Stimulated activated CD8-positive, alpha-beta memory T cell treated with anti-CD3 and anti-CD28 coated beads, Interleukin-7, amount 100 ng/mL, for 24 hours (primary cell): Measurements from ENCODE around the gene RAB22A.
"Not testable (repeated sequence)": the region's sequence is repeated elsewhere in the genome, so short reads cannot be mapped to it uniquely, and the experiment has no call there.

ENCODE experiments used
- DNase-seq: peaks from one replicate; pipeline ENCODE4 v3.0.0-alpha.2; 2020; ENCODE audit warnings: low read depth

Gene RAB22A

DNA sequence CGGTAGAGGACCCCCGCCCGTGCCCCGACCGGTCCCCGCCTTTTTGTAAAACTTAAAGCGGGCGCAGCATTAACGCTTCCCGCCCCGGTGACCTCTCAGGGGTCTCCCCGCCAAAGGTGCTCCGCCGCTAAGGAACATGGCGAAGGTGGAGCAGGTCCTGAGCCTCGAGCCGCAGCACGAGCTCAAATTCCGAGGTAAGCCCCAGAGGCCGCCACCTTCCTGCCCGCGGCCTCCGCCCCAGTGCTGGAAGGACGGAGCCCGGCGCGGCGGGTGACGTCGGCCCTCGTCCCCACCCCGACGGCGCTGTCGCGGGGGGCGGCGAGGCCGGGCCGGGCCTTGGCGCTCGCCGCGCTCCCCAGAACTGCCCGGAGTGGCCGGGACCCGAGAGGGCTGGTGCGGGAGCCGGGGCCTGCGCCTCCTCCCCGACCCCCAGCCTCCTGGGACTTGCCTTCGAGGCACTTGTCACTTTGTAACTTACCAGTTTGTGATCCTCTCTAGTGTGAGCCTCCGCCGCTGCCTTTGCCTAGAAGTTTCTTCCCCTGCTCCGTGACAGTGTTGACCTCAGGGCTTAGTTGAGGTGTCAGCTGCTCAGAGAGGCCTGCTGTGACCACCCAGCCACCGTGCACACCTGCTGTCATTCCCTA lies 79.9 kb downstream of the RAB22A start:
- DNase-seq, result no peak

DNA sequence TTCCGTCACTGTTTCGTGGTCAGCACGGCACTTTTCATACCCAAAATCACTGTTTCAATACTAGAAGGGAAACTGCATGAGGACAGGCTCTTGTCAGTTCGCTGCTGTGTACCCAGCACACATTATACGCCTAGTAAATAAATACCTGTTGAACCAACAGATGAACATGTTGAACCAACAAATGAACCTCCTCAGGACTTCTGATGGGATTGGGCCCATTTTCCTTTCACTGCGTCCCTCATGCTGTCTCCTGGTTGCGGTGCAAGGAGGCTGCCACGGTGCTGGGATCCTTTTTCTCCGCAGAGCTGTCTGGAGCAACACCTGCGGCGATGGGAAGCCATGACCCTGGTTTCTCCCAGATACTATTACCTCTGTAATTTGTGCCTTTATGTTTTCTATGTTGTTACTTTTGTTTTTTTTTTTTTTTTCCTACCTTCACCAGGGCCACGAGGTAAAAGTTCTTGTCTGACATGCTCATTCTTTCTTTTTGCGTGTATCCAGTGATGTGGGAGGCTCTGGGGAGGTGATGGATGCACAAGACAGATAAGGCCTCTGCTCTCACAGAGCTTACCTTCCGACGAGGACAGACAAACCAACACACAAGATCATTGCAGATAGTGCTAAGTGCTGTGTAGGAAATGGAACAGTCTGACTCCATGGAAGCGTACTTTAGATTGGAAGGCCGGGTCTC lies 80.6 kb downstream of the RAB22A start:
- no peak for DNase-seq

DNA sequence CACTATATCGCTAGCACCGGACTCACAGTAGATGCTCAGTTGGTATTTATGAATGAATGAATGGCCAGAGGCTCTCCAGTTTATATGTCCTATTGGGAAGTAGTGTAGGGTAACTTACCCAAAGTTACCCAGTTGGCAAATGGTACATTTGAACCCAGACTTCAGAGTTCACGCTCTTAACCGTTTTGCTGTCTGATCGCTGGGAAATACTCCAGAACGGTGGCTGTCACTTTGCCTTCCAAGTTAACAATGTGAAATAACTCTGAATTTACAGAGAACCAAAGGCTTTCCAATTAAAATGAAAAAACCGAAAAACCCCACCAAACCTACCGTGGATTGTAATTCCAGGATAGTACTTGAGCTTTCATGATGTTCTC lies 81.1 kb downstream of the RAB22A start:
- no peak for DNase-seq

DNA sequence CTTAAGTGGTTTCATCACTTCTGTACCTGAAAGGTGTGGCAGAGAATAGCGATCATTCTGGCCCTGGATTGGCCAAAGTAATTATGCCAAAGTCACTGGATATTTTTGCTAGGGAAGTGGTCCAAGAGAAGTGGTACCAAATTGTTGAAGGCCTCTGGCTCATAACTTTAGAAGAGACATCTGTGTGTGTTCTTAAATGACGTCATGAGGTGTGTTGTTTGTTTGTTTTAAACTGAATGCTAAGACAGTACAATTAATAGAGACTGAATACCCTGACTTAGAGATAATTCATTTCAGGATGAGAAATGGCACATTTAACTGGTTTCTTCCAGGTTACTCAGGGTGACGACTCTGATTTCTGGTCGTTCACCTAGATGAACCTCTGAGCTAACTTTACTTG lies 82.8 kb downstream of the RAB22A start:
- no peak for DNase-seq

DNA sequence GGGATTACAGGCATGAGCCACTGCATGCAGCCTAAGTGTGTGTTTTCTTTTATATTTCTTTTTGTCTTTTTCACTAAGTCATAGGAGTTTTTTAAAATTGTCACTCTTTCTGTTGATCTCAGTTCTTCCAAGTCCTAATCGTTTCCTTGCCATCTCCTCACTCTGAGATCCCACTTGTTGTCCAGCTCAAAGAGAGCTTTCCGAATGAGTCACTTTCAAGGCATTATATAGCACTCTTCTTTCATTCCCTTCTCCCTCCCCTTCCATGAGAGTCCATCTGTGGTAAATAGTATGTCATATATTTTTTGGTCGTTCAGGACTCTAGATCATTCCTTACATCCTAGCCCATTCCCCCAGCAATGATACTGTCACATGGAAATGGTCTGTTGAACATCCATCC lies 83.8 kb downstream of the RAB22A start:
- DNase-seq, result no peak

DNA sequence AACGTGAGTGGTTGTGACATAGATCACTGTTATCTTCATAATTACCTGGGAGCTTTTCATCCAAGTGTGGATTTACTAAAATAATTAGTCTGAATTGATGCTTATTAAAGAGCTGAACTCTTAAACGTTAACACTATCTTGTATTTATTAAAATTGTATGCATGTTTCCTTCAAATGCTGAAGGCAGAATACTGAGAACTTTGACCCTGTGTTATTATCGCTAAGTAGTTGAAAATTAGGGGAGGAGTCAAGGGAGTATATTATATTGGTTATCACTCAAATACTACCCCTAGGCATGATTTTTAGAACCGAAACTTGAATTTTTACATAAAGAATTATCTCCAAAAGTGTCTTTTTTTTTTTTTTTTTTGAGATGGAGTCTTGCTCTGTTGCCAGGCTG lies 85.3 kb downstream of the RAB22A start:
- no peak for DNase-seq

DNA sequence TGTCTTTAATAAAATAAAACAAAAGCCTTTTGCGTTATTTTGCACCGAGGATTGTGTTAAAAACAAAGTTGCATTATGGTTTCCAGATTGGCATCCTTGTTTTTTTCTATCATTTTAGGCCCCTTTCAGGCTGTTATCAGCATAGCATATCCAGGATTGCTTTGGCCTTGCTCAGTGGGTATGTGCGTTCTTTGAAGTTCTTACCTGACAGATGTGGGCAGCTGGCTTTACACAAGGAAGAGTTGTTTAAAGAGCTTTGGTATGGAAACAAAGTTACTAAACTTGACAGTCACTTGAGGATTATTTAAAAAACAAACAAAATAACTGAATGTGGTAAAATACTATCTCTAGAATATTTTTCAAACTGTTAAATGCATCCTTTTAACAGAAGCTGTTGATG lies 86.1 kb downstream of the RAB22A start:
- no peak for DNase-seq

DNA sequence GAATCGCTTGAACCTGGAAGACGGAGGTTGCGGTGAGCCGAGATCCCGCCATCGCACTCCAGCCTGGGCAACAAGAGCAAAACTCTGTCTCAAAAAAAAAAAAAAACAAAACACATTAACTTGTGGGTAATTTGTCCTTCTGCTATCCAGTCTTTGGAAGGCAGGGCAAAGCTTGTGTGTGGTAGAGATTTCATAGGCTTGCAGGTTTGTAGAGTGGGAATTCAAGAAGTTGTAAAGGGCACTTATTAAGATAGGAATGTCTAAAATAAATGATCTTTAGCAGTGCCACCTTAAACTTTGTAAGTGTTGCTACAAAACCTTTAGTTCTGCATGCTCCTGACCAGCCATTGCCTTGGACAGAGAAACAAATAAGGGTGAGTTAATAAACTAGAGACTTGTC lies 87.9 kb downstream of the RAB22A start:
- no peak for DNase-seq

DNA sequence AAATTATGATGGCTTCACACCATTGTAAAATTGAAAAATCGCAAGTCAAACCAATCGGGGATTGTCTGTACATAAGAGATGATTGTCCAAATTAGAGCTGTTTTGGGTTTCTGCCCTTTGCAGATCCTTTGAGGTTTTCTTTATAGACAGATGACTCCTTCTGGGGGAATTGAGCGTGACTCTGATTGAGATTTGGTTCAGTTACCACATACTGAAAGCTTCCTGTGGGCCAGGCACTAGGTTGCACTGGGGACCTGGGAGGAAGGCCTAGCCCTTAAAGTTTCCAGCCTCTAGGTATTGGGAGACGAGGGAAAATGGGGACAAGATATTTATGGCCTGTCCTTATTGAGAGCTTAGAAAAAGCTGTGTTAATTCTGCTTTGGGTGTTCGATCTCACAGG lies 88.7 kb downstream of the RAB22A start:
- DNase-seq, result no peak

DNA sequence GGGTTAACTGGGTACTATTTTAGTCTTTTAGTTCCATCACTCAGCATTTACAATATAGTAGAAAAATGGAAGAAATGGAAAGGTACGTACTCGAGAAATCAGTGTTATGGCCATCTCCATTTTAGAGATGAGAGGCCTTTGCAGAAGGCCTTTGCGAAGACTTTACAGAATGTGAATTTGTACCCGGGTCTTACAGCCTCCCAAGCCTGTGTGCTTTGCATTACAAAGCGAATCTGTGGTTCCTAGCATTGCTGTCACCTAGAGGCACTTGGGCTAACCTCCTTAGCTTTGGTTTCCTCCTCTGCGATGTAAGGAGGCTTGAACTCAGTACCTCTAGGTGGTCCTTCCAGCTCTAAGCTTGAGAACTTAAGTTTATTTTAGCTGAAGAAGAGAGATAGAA lies 90.4 kb downstream of the RAB22A start:
- DNase-seq, result no peak

DNA sequence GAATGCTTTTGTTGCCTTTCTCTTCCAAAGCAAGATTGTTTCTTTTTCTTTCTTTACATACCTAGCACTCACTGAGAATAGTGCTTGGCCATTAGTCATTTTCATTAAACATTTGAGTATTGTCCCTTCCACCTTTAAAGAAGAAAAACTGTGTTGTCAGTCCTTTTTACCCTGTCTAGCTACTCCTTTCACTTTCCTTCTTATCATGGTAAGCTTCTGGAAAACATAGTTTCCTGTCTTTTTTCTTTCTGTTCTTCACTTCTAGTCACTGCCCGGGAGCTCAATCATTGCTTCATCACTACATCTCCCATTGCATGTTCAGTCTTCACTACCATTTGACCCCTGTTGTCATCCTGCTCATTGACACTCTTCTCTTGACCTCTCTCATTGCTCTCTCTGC lies 91.6 kb downstream of the RAB22A start:
- DNase-seq, result no peak

DNA sequence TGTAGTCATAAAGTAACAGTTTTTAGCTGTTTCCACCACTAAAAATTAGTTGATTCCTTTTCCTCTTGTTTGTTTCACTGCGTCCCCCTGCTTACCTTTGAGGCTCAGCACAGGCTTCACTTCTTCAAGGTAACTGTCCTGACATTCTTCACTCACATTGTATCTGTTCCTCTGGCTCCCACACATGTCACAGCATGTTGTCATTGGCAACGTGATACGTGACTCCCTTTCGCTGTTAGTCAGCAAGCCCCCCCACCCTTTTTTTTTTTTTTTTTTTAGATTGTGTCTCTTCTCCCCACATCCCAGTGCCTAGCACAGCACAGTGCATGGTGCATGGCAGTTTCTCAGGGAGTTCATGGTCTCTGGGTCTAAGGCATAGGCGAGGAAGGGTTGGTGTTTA lies 92.8 kb downstream of the RAB22A start:
- DNase-seq, result no peak

DNA sequence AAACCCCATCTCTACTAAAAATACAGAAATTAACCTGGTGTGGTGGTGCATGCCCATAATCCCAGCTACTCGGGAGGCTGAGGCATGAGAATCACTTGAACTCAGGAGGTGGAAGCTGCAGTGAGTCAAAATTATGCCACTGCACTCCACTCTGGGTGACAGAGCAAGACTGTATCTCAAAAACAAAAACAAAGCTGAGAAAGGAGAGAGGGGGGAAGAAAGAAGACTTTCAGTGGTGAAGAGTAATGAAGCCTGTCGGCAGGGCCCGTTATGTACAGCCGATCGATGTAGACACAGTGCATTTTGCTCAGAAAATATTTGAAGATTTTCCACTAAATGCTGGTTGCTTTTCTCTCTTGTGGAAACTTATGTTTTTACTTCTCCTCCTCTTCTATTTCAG lies 93.3 kb downstream of the RAB22A start:
- no peak for DNase-seq

DNA sequence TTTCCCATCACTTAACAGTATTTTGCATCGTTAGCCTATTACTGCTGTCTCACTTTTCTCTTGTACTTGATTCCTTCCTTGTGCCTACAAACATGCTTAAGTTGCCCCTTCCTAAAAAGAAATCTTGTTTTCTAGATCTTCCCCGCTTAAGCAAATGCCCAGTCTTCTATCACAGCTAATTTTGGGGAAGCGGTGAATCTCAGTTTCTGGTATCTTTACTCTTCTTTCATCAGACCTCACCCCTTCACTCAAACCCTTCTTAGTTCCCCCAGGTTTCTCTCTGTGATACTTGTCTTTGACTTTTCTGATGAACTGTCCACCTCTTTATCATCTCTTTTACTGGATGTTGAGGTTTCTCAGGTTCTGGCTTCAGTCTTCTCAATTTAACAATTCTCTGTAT lies 93.8 kb downstream of the RAB22A start:
- no peak for DNase-seq

DNA sequence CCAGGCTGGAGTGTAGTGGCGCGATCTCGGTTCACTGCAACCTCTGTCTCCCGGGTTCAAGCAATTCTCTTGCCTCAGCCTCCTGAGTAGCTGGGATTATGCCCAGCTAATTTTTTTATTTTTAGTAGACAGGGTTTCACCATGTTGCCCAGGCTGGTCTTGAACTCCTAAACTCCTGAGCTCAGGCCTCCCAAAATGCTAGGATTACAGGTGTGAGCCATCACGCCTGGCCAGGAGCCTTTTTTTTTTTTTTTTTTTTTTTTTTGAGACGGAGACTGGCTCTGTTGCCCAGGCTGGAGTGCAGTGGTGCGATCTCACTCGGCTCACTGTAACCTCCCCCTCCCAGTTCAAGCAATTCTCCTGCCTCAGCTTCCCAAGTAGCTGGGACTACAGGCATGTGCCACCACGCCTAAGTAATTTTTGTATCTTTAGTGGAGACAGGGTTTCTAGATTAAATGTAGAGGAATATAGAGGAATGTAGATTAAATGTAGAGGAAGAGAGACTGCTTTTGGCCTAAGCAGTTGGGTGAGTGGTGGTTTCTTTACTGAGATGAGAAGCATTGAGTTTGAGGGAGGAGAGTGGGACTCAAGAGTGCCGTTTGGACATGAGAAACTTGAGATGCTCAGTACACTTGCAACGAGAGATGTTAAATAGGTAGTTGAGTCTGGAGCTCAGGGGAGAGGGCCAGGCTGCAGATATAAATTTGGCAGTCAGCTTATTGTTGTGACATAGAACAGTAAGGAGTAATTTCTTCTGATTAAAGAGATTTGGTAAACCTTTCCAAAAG lies 96.2 kb downstream of the RAB22A start:
- DNase-seq, result no peak

DNA sequence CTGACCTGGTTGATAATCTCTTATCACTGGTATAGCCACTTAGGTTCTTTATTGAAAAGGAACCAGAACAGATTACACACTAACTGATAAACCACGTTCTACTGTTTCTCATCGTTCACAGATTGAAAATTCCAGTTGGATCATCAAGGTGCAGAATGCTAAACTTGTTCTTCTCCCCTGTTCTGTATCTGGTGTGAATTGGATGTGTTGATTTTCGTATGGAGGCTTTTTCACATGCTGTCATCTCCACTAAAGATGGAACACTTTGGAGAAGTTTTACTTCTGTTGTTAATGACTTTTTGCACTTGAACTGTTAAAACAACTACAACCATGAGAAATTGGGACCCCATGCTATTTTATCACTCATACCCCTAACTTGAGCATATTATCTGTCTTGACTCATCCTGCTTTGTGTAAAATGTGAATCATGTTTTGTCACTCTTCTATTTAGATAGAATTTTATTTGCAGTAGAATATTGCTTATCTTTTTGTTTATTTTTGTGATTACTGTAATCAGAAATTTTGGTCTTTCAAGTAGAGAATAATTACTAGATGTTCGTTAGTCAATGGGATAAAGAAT lies 97.0 kb downstream of the RAB22A start:
- DNase-seq, result no peak

DNA sequence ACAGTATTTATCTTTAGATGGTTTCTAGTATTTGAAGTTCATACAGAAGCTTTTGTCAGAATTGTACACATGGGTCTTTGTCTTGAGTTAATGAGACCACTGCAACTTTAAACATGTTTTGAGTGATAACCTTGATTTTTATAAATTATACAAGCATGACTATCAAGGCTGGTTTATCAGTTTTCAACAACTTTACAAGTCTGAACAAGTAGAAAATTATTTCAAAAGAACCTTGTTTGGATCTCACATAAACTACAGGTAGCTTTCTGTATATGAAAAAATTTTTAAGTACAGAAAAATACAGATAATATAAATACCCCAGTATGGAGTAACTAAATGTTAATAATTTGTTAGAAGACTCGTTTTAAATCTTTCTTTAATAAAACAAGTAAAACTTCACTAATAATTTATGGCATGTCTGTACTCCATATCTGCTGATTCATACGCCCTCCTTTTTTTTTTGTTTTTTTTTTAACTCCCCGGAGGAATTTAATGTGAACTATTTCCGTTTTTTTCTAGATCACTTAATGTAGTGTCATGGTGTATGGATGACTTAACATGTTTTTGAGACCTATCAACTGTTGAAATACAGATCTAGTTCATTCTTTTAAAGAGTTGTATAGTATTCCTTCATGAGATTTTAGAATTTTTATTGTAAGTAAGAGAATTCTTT lies 97.8 kb downstream of the RAB22A start:
- DNase-seq, result no peak

DNA sequence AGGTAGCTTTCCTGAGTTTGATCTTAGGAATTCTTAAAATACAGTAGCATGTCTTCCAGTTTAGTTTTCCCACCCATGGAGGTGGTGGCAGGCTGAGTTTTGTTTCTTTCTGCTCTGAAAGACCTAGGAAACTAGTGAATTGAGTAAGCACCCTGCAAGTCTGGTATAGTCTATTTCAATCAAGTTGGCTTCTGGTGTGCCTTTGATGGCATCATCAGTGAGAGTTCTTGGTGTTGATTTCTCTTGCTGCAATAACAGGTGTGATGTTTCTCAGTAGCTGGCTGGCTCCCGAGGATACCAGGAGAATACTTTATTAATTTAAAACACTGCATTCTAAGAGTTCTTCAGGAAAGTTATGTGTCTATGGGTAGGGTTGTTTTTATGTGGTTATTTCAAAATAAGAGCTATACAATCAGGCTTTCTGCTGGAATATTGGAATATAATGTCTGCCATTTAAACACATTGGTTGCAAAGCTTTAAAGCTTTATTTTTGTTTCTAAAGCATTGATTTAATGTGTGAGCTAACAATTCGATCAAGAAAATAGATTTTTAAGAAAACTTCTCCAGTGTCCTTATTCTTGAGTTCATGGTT lies 98.5 kb downstream of the RAB22A start:
- DNase-seq, result no peak

DNA sequence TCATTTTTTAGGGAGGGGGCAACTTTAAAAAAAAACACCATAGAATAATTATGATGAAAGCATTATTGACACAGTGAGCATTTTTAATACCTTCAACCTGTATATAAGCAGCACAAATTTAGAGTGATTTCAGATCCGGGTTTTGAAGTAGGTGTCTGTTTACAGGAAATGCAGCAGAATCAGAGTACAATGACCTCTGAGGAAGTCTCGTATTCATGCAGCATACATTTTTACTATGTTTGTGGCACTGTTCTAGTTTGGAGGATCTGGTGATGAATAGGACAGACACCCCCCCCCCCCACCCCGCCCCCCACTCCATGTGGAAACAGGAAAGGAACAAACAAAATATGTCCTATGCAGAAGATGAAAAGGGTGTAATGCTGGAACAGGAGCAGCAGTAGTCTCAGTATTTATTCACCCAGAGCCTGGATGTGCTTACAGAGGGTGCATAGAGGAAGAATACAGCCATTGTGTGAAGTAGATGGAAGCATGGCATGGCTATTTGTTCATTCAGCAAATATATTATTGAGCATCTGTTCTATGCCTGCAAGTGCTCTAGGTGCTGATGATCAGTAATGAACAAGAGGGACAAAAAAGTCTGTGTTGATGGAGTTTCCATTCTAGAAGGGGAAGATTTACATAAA lies 99.2 kb downstream of the RAB22A start:
- no peak for DNase-seq

DNA sequence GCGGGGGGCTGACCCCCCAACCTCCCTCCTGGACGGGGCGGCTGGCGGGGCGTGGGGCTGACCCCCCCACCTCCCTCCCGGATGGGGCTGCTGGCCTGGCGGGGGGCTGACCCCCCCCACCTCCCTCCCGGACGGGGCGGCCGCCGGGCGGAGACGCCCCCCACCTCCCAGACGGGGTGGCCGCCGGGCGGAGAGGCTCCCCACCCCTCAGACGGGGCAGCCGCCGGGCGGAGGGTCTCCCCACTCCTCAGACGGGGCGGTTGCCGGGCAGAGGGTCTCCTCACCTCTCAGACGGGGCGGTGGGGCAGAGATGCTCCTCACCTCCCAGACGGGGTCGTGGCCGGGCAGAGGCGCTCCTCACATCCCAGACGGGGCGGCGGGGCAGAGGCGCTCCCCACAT lies 104.7 kb downstream of the RAB22A start:
- DNase-seq, result not testable (repeated sequence)

DNA sequence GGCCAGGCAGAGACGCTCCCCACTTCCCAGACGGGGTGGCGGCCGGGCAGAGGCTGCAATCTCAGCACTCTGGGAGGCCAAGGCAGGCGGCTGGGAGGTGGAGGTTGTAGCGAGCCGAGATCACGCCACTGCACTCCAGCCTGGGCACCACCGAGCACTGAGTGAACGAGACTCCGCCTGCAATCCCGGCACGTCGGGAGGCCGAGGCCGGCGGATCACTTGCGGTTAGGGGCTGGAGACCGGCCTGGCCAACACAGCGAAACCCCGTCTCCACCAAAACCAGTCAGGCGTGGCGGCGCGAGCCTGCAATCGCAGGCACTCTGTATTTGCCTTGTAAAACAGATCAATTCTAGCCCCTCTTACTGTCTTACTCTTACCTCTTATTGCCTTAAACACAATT lies 105.3 kb downstream of the RAB22A start:
- DNase-seq, result not testable (repeated sequence)

DNA sequence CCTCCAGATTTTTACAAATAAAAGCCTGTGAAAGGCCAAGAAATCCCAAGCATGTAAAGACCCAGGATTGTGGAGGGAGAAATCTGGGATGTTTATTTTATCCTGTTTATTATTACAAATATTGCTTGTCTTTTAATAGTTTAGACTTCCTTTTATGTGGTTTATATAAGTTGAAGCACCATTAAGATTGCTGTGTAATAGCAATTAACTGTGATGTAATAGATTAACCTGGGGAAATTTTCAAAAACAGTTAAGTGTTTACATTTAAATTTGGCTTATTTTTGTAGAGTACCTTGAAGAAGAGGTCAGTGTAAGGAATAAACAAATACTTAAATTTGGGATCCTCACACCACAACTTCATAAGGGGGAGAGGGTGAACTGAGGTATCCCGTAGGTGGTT lies 106.5 kb downstream of the RAB22A start:
- no peak for DNase-seq
